K562 (cell line): Measurements from ENCODE around the gene VWA8. TPM values are rescaled to one million over a fixed set of nuclear protein-coding genes. Genes with fewer than 3 reads are reported as not detected.

Source experiments
- E4F1 ChIP-seq: fragments of 250-450 bp; sonication (Bioruptor Pico); IDR thresholded peaks from 2 replicates; pipeline ENCODE4 v1.5.0; 2021; ENCODE audit warnings: mild to moderate bottlenecking, borderline replicate concordance
- MXI1 ChIP-seq: IDR thresholded peaks from 2 replicates; pipeline ENCODE4 v1.6.1; 2011; ENCODE audit warnings: low read depth, mild to moderate bottlenecking, improper control_type of control experiment, low read length
- NCOA4 ChIP-seq: fragments of 450-650 bp; IDR thresholded peaks from 2 replicates; pipeline ENCODE4 v1.6.1; 2018; ENCODE audit warnings: mild to moderate bottlenecking; ENCODE audit not compliant: partially characterized antibody
- PML ChIP-seq: IDR thresholded peaks from 2 replicates; pipeline ENCODE4 v1.6.1; 2012; ENCODE audit warnings: low read length, inconsistent platforms
- RFX7 ChIP-seq: fragments of 250-450 bp; sonication (Bioruptor Pico); IDR thresholded peaks from 2 replicates; pipeline ENCODE4 v1.5.1; 2021; ENCODE audit warnings: mild to moderate bottlenecking
- SMARCC2 ChIP-seq: fragments of 450-650 bp; IDR thresholded peaks from 2 replicates; pipeline ENCODE4 v1.6.1; 2017; ENCODE audit warnings: antibody characterized with exemption, moderate library complexity, mild to moderate bottlenecking, low read depth
- TAF15 ChIP-seq: fragments of 200-400 bp; formaldehyde crosslinking; IDR thresholded peaks from 2 replicates; pipeline ENCODE4 v1.6.1; 2017; ENCODE audit warnings: mild to moderate bottlenecking, low read depth, low read length, moderate library complexity
- ZNF512 ChIP-seq: IDR thresholded peaks from 2 replicates; pipeline ENCODE4 v1.6.1; 2016; ENCODE audit warnings: missing genetic modification characterization, missing compliant biosample characterization
- polyA plus RNA-seq, 8 experiments: library from polyadenylated mRNA; depleted of rRNA in 4 of 8; stranded (reverse) in 5 of 8; unstranded in 3 of 8; fragments of >200 nt; fragmentation: Nextera tagmentation in 2 of 8; fragmentation: Illumina TruSeq in 1 of 8; extraction: Ambion mirVana in 2 of 8; extraction: Trizol in 1 of 8; gene quantifications; 2 replicates each; pipeline versions ENCODE4 v1.2.1 to v1.2.3, GENCODE V29; 2011 to 2014; ENCODE audit warnings: inconsistent platforms in 1 of 8, missing spikeins in 1 of 8
- total RNA-seq, 7 experiments: library from RNA; depleted of rRNA in 6 of 7; stranded (reverse); fragments of >200 nt in 6 of 7; fragmentation: Illumina TruSeq in 2 of 7; extraction: Trizol in 2 of 7; gene quantifications; 2 replicates each; pipeline versions ENCODE4 v1.2.1 to v1.2.3, GENCODE V29; 2011 to 2021; ENCODE audit warnings: low replicate concordance in 1 of 7

VWA8 gene
- total and polyA plus RNA-seq, 9 of the 15 experiments (the other 6 are each of a cell fraction or from before 2014, with no cell fraction given) = 2.1 to 18.5 (median 13.3) TPM

- TF ChIP-seq E4F1 (CRISPR knock-in tag) (no peak), PML (no peak), TAF15 (no peak), SMARCC2 (no peak), MXI1 (no peak), ZNF512 (tag) (no peak), RFX7 (CRISPR knock-in tag) (no peak), NCOA4 (no peak)
Observed at GRCh38 chr13:41897126-41897525, 63.8 kb downstream of the VWA8 start (continued).
